Karpas-422 (cell line): ENCODE measurements around the gene GPR162. TPM values are rescaled to one million over a fixed set of nuclear protein-coding genes. Genes with fewer than 3 reads are reported as not detected.
"Not testable (repeated sequence)": the region's sequence is repeated elsewhere in the genome, so short reads cannot be mapped to it uniquely, and the experiment has no call there.

ENCODE experiments used
- DNase-seq: peaks from one replicate; pipeline ENCODE4 v3.0.0-alpha.2; 2015
- H2AFZ ChIP-seq: fragments of 200-600 bp; sonication (generic); 2 replicates; pipeline ENCODE4 v1.6.1; 2014; ENCODE audit warnings: antibody characterized with exemption, low read length, mixed read lengths
- H3K27ac ChIP-seq: fragments of 200-600 bp; sonication (generic); 2 replicates; pipeline ENCODE4 v1.5.1; 2014; ENCODE audit warnings: mild to moderate bottlenecking, low read length, moderate library complexity
- H3K27me3 ChIP-seq: fragments of 200-600 bp; sonication (generic); 2 replicates; pipeline ENCODE4 v1.6.1; 2014; ENCODE audit warnings: low read length, mixed read lengths
- H3K36me3 ChIP-seq: fragments of 200-600 bp; sonication (generic); 2 replicates; pipeline ENCODE4 v1.6.1; 2014; ENCODE audit warnings: low read length, mixed read lengths; ENCODE audit not compliant: insufficient read depth
- H3K4me1 ChIP-seq: fragments of 200-600 bp; sonication (generic); 2 replicates; pipeline ENCODE4 v1.6.1; 2014; ENCODE audit warnings: mild to moderate bottlenecking, low read length, mixed read lengths
- H3K4me2 ChIP-seq: fragments of 200-600 bp; sonication (generic); 2 replicates; pipeline ENCODE4 v1.6.1; 2014; ENCODE audit warnings: low read length, low read depth, mild to moderate bottlenecking; ENCODE audit not compliant: poor library complexity, severe bottlenecking
- H3K4me3 ChIP-seq: fragments of 200-600 bp; sonication (generic); 2 replicates; pipeline ENCODE4 v1.5.1; 2014; ENCODE audit warnings: mild to moderate bottlenecking, antibody characterized with exemption, low read length, mixed read lengths
- H3K79me2 ChIP-seq: fragments of 200-600 bp; sonication (generic); 2 replicates; pipeline ENCODE4 v1.6.1; 2014; ENCODE audit warnings: mild to moderate bottlenecking, low read length, mixed read lengths
- H3K9ac ChIP-seq: fragments of 200-600 bp; sonication (generic); 2 replicates; pipeline ENCODE4 v1.6.0; 2014; ENCODE audit warnings: low read length
- H3K9me2 ChIP-seq: fragments of 200-600 bp; sonication (generic), shearing (Covaris generic); replicated peaks from 2 replicates; pipeline ENCODE4 v1.6.0; 2014; ENCODE audit warnings: mild to moderate bottlenecking, low read length, moderate library complexity; ENCODE audit not compliant: insufficient read depth
- H3K9me3 ChIP-seq: fragments of 300-700, 200-600 bp; sonication (generic); 2 replicates; pipeline ENCODE4 v1.6.1; 2014; ENCODE audit warnings: low read length, mixed read lengths
- H4K20me1 ChIP-seq: fragments of 200-600 bp; sonication (generic); 2 replicates; pipeline ENCODE4 v1.6.1; 2014; ENCODE audit warnings: mild to moderate bottlenecking, antibody characterized with exemption, low read length, low read depth; ENCODE audit not compliant: insufficient read depth
- total RNA-seq: library from RNA; depleted of rRNA; stranded (reverse); fragments of >200 nt; shearing (Covaris generic); gene quantifications from 2 replicates; pipeline ENCODE4 v1.2.3, GENCODE V29; 2014; ENCODE audit warnings: low replicate concordance

Gene GPR162
- total RNA-seq, 1 experiment from 2014 or later, result not detected

GRCh38 chr12:6867413-6868210 is 46.0 kb downstream of the GPR162 start, which contains the start of gene TPI1:
Gene TPI1 (plus strand): TSS chr12:6867531. CDS start chr12:6867567, 36 bp downstream.
- Histone ChIP-seq H3K9me2 (no peaks in the 10 kb centered on the region), H3K4me1 (peaks cover 53% of the 10 kb centered on the region), H3K36me3 (peaks cover 43% of the 10 kb centered on the region), H4K20me1 (peaks cover 34% of the 10 kb centered on the region), H3K4me3 (peak within 1 kb of the TSS; percentile 90), H3K4me2 (peak within 1 kb of the TSS; percentile 100), H2AFZ (no peak within 1 kb of the TSS), H3K9ac (peak within 1 kb of the TSS; percentile 100), H3K27me3 (no peaks in the 10 kb centered on the region), H3K79me2 (peaks cover 22% of the 10 kb centered on the region), H3K27ac (peak within 1 kb of the TSS; percentile 98), H3K9me3 (no peaks in the 10 kb centered on the region)
- peak; percentile 93 for DNase-seq

- H3K79me2 ChIP-seq, result peaks cover 22% of the 10 kb centered on the region
- H3K4me3 ChIP-seq, result peak overlapping the region; percentile 90
- no peaks in the 10 kb centered on the region for H3K9me2 ChIP-seq
- peak overlapping the region; percentile 98 for H3K27ac ChIP-seq
- H3K4me1 ChIP-seq, result peaks cover 59% of the 10 kb centered on the region
- H3K27me3 ChIP-seq, result no peaks in the 10 kb centered on the region
- peaks cover 37% of the 10 kb centered on the region for H3K36me3 ChIP-seq
- H3K9ac ChIP-seq, result peak overlapping the region; percentile 100
- H3K4me2 ChIP-seq, result peak overlapping the region; percentile 100
- no peak overlapping the region for H2AFZ ChIP-seq
- DNase-seq, result peak; percentile 55
- H4K20me1 ChIP-seq, result peaks cover 38% of the 10 kb centered on the region
- H3K9me3 ChIP-seq, result no peaks in the 10 kb centered on the region
Observed at GRCh38 chr12:6868211-6869048, 46.8 kb downstream of the GPR162 start.

- peaks cover 27% of the 10 kb centered on the region for H3K79me2 ChIP-seq
- H3K4me2 ChIP-seq, result peak overlapping the region; percentile 100
- no peaks in the 10 kb centered on the region for H3K9me3 ChIP-seq
- peaks cover 43% of the 10 kb centered on the region for H3K36me3 ChIP-seq
- H3K27ac ChIP-seq, result peak overlapping the region; percentile 98
- peaks cover 63% of the 10 kb centered on the region for H3K4me1 ChIP-seq
- peak overlapping the region; percentile 90 for H3K4me3 ChIP-seq
- no peaks in the 10 kb centered on the region for H3K27me3 ChIP-seq
- H2AFZ ChIP-seq, result no peak overlapping the region
- H3K9ac ChIP-seq, result peak overlapping the region; percentile 100
- DNase-seq, result peak; percentile 93
- no peaks in the 10 kb centered on the region for H3K9me2 ChIP-seq
- peaks cover 38% of the 10 kb centered on the region for H4K20me1 ChIP-seq
Observed at GRCh38 chr12:6869049-6870021, 47.7 kb downstream of the GPR162 start.

- not testable (repeated sequence) for H3K9me2 ChIP-seq, H3K9me3 ChIP-seq, H2AFZ ChIP-seq, DNase-seq, H3K27me3 ChIP-seq
- H3K4me1 ChIP-seq, result peaks cover 63% of the 10 kb centered on the region
- peak overlapping the region; percentile 90; the same call in 1 of the 2 replicates for H3K4me3 ChIP-seq
- peaks cover 38% of the 10 kb centered on the region for H4K20me1 ChIP-seq
- peaks cover 27% of the 10 kb centered on the region for H3K79me2 ChIP-seq
- H3K36me3 ChIP-seq, result peaks cover 46% of the 10 kb centered on the region
- peak overlapping the region; percentile 57; the same call in 1 of the 2 replicates for H3K27ac ChIP-seq
- peak overlapping the region; percentile 100 for H3K4me2 ChIP-seq
- peak overlapping the region; percentile 100 for H3K9ac ChIP-seq
Observed at GRCh38 chr12:6870304-6870703, 48.7 kb downstream of the GPR162 start.

GRCh38 chr12:6871052-6871957 is 49.7 kb downstream of the GPR162 start:
- peak overlapping the region; percentile 75 for H3K4me3 ChIP-seq
- no peaks in the 10 kb centered on the region for H3K9me2 ChIP-seq
- peaks cover 52% of the 10 kb centered on the region for H3K36me3 ChIP-seq
- peak overlapping the region; percentile 84 for H3K9ac ChIP-seq
- H2AFZ ChIP-seq, result no peak overlapping the region
- H3K4me2 ChIP-seq, result peak overlapping the region; percentile 100
- H4K20me1 ChIP-seq, result peaks cover 38% of the 10 kb centered on the region
- DNase-seq, result peak; percentile 78
- H3K27me3 ChIP-seq, result no peaks in the 10 kb centered on the region
- peak overlapping the region; percentile 57 for H3K27ac ChIP-seq
- H3K79me2 ChIP-seq, result peaks cover 27% of the 10 kb centered on the region
- no peaks in the 10 kb centered on the region for H3K9me3 ChIP-seq
- peaks cover 62% of the 10 kb centered on the region for H3K4me1 ChIP-seq

GRCh38 chr12:6872073-6873048 is 50.7 kb downstream of the GPR162 start:
- Histone ChIP-seq H3K9me2 (no peaks in the 10 kb centered on the region), H3K9ac (peak overlapping the region; percentile 84), H3K4me2 (peak overlapping the region; percentile 100), H3K36me3 (peaks cover 56% of the 10 kb centered on the region), H3K79me2 (peaks cover 27% of the 10 kb centered on the region), H4K20me1 (peaks cover 38% of the 10 kb centered on the region), H3K4me3 (peak overlapping the region; percentile 75), H3K27me3 (no peaks in the 10 kb centered on the region), H2AFZ (no peak overlapping the region), H3K9me3 (no peaks in the 10 kb centered on the region), H3K27ac (peak overlapping the region; percentile 87), H3K4me1 (peaks cover 53% of the 10 kb centered on the region)
- DNase-seq, result peak; percentile 93
